HL-60/S4 (cell line): ENCODE data around the gene FHIP1B.

ENCODE experiments used
- in situ Hi-C: fragments of 300-500 bp; cut with MboI; formaldehyde crosslinking; loops from 2 replicates; pipeline ENCODE4 v1.14.3; 2022; ENCODE audit warnings: low sequenced_read_pairs

The FHIP1B gene

GRCh38 chr11:6203327-6203726 lies 31.1 kb downstream of the FHIP1B start:
- in situ Hi-C loops = no loop called here

GRCh38 chr11:6202041-6202440 lies 32.4 kb downstream of the FHIP1B start:
- in situ Hi-C loops = no loop called here

- in situ Hi-C loops = no loop called here
Measured at GRCh38 chr11:6201481-6201880, 33.0 kb downstream of the FHIP1B start.

GRCh38 chr11:6200975-6201374 lies 33.5 kb downstream of the FHIP1B start:
- in situ Hi-C loops = no loop called here

- in situ Hi-C loops = no loop called here
Measured at GRCh38 chr11:6199174-6199810, 35.1 kb downstream of the FHIP1B start, which contains the start of gene OR52W1. Gene OR52W1, plus strand, starts transcription at chr11:6199224. Its CDS starts 0 bp downstream, at chr11:6199224.

GRCh38 chr11:6197466-6198200 lies 36.8 kb downstream of the FHIP1B start:
- in situ Hi-C loops = no loop called here

- in situ Hi-C loops = no loop called here
Measured at GRCh38 chr11:6196396-6196795, 38.0 kb downstream of the FHIP1B start.

GRCh38 chr11:6194065-6194581 lies 40.3 kb downstream of the FHIP1B start:
- in situ Hi-C loops = no loop called here

GRCh38 chr11:6191742-6192141 lies 42.7 kb downstream of the FHIP1B start:
- in situ Hi-C loops = no loop called here

GRCh38 chr11:6175440-6175839 lies 59.0 kb downstream of the FHIP1B start:
- in situ Hi-C loops = no loop called here

- in situ Hi-C loops = no loop called here
Measured at GRCh38 chr11:6170226-6170625, 64.2 kb downstream of the FHIP1B start, which contains the start of gene OR52B2. Gene OR52B2, minus strand, starts transcription at chr11:6170326. Its CDS starts 0 bp downstream, at chr11:6170326.
